Measurements from ENCODE around the gene NOD2. TPM values are rescaled to one million over a fixed set of nuclear protein-coding genes. Genes with fewer than 3 reads are reported as not detected.

The NOD2 gene
- total and polyA plus RNA-seq, 2 of the 13 experiments (the other 11 are each of a cell fraction or from before 2014, with no cell fraction given) = 0.27 to 0.81 TPM

- TF ChIP-seq AHDC1 (CRISPR knock-in tag; IDR thresholded peaks at IDR 0.05; ENCODE audit: borderline replicate concordance) (no peak), PAXIP1 (CRISPR knock-in tag; conservative IDR thresholded peaks at IDR 0.05) (peak; percentile 43), ZNF816 (CRISPR knock-in tag; IDR thresholded peaks at IDR 0.05; ENCODE audit: borderline replicate concordance) (no peak), PPARG (CRISPR knock-in tag; conservative IDR thresholded peaks at IDR 0.05) (0 out of 2 replicates have a peak, but pooled peaks have one; percentile 40), ZNF614 (CRISPR knock-in tag; IDR thresholded peaks at IDR 0.05; ENCODE audit: borderline replicate concordance) (no peak), NFIC (IDR thresholded peaks at IDR 0.05; ENCODE audit: low read length) (no peak), HMGA1 (CRISPR knock-in tag; conservative IDR thresholded peaks at IDR 0.05) (no peak), TRIM22 (IDR thresholded peaks at IDR 0.05) (no peak), ETV6 (CRISPR knock-in tag; conservative IDR thresholded peaks at IDR 0.05) (no peak), ARNTL (CRISPR knock-in tag; IDR thresholded peaks at IDR 0.05) (no peak), SP4 (CRISPR knock-in tag; IDR thresholded peaks at IDR 0.05) (peak; percentile 100), TCF12 (IDR thresholded peaks at IDR 0.05) (no peak), TCF12 (CRISPR knock-in tag; IDR thresholded peaks at IDR 0.05) (no peak), KDM3A (CRISPR knock-in tag; IDR thresholded peaks at IDR 0.05; ENCODE audit: low read depth) (peak; percentile 79), ARID5B (CRISPR knock-in tag; IDR thresholded peaks at IDR 0.05) (peak; percentile 36; the same call in 1 of the 2 replicates)
Measured at GRCh38 chr16:50741781-50742575, 48.6 kb downstream of the NOD2 start, which contains the start of gene CYLD (continued).

Measured in HepG2 (cell line).